Measurements from ENCODE around the gene C6orf52.
A peak's percentile ranks its signal among the peaks of the same experiment; 100 is the strongest.

DNA sequence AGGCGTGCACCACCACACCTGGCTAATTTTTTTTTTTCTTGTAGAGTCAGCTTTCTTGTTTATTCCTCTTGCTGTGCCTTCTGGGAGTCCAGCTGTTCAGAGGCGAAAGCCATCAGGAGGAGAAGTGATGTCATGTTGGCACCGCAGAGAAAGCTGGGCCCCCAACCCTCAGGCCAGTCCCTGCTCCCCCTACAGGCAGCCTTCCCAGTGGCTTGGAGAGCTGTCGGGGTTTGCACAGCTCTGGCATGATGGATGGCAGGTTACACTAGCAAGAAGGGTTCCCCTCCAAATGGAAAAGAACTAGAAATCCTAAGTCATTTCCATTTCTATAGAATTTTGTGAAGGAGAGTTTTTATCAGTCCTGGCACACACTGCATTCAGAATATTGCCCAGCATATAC lies 72.6 kb downstream of the C6orf52 start:
- TF ChIP-seq CTCF (IDR thresholded peaks at IDR 0.05 in 2 of 3, conservative IDR thresholded peaks at IDR 0.05 in 1 of 3; ENCODE audit: borderline replicate concordance in 1 of 3, insufficient read depth in 1 of 3, low read depth in 2 of 3, low read length in 2 of 3) (0 out of 6 replicates have a peak, but pooled peaks of 1 of the 3 experiments have one; percentile 18), YY1 (IDR thresholded peaks at IDR 0.05; ENCODE audit: extremely low read depth, insufficient replicate concordance, low read depth, low read length) (no peak), POLR2AphosphoS5 (IDR thresholded peaks at IDR 0.05; ENCODE audit: low read depth, low read length) (no peak), SIN3A (IDR thresholded peaks at IDR 0.05; ENCODE audit: low read depth) (no peak), FOSL1 (IDR thresholded peaks at IDR 0.05; ENCODE audit: low read depth) (no peak), EZH2 (IDR thresholded peaks at IDR 0.05) (no peak), EZH2phosphoT487 (IDR thresholded peaks at IDR 0.05; ENCODE audit: borderline replicate concordance) (no peak), ZNF274 (IDR thresholded peaks at IDR 0.05; ENCODE audit: low read depth, low read length) (no peak), JUND (IDR thresholded peaks at IDR 0.05) (no peak), POLR2A (IDR thresholded peaks at IDR 0.05; ENCODE audit: borderline replicate concordance, extremely low read depth, insufficient read depth, insufficient read length) (no peak), ZFX (IDR thresholded peaks at IDR 0.05) (no peak)
- TF ChIP-seq, protein P1, sequence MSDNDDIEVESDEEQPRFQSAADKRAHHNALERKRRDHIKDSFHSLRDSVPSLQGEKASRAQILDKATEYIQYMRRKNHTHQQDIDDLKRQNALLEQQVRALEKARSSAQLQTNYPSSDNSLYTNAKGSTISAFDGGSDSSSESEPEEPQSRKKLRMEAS (IDR thresholded peaks at IDR 0.05): no peak
- TF ChIP-seq, protein P2, sequence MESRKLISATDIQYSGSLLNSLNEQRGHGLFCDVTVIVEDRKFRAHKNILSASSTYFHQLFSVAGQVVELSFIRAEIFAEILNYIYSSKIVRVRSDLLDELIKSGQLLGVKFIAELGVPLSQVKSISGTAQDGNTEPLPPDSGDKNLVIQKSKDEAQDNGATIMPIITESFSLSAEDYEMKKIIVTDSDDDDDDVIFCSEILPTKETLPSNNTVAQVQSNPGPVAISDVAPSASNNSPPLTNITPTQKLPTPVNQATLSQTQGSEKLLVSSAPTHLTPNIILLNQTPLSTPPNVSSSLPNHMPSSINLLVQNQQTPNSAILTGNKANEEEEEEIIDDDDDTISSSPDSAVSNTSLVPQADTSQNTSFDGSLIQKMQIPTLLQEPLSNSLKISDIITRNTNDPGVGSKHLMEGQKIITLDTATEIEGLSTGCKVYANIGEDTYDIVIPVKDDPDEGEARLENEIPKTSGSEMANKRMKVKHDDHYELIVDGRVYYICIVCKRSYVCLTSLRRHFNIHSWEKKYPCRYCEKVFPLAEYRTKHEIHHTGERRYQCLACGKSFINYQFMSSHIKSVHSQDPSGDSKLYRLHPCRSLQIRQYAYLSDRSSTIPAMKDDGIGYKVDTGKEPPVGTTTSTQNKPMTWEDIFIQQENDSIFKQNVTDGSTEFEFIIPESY (IDR thresholded peaks at IDR 0.05; ENCODE audit: extremely low read depth, insufficient replicate concordance, low read length): no peak
- TF ChIP-seq, protein P3, sequence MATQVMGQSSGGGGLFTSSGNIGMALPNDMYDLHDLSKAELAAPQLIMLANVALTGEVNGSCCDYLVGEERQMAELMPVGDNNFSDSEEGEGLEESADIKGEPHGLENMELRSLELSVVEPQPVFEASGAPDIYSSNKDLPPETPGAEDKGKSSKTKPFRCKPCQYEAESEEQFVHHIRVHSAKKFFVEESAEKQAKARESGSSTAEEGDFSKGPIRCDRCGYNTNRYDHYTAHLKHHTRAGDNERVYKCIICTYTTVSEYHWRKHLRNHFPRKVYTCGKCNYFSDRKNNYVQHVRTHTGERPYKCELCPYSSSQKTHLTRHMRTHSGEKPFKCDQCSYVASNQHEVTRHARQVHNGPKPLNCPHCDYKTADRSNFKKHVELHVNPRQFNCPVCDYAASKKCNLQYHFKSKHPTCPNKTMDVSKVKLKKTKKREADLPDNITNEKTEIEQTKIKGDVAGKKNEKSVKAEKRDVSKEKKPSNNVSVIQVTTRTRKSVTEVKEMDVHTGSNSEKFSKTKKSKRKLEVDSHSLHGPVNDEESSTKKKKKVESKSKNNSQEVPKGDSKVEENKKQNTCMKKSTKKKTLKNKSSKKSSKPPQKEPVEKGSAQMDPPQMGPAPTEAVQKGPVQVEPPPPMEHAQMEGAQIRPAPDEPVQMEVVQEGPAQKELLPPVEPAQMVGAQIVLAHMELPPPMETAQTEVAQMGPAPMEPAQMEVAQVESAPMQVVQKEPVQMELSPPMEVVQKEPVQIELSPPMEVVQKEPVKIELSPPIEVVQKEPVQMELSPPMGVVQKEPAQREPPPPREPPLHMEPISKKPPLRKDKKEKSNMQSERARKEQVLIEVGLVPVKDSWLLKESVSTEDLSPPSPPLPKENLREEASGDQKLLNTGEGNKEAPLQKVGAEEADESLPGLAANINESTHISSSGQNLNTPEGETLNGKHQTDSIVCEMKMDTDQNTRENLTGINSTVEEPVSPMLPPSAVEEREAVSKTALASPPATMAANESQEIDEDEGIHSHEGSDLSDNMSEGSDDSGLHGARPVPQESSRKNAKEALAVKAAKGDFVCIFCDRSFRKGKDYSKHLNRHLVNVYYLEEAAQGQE (IDR thresholded peaks at IDR 0.05; ENCODE audit: low read depth): no peak

Measured in HCT116 (cell line).